Naive B cell (primary cell): ENCODE results near the gene HMCN1. TPM values are rescaled to one million over a fixed set of nuclear protein-coding genes. Genes with fewer than 3 reads are reported as not detected.
"Not testable (repeated sequence)": the region's sequence is repeated elsewhere in the genome, so short reads cannot be mapped to it uniquely, and the experiment has no call there.

Source experiments
- ATAC-seq, 2 donors: fragments of 150-1000 bp; cut with Tn5 transposase; 2 replicates each; pipeline ENCODE4 v1.10.0; 2021; ENCODE audit warnings: low read depth in 2 of 2, mild to moderate bottlenecking in 2 of 2, moderate library complexity in 2 of 2
- DNase-seq: peaks from one replicate; pipeline ENCODE4 v3.0.0; 2022
- H3K27ac Mint-ChIP-seq, 6 donors: one replicate each; pipeline ENCODE4 v1.8.0; 2020 to 2022; ENCODE audit warnings: mild to moderate bottlenecking in 6 of 6, mixed read lengths in 6 of 6, moderate library complexity in 5 of 6, inconsistent platforms in 2 of 6
- H3K27me3 Mint-ChIP-seq, 3 donors: one replicate each; pipeline ENCODE4 v1.8.0; 2021 to 2022; ENCODE audit warnings: mixed read lengths in 3 of 3, mild to moderate bottlenecking in 1 of 3
- H3K36me3 Mint-ChIP-seq, 2 donors: one replicate each; pipeline ENCODE4 v1.8.0; 2020 to 2022; ENCODE audit warnings: mixed read lengths in 2 of 2, inconsistent platforms in 1 of 2, mild to moderate bottlenecking in 1 of 2
- H3K4me1 Mint-ChIP-seq, 3 donors: one replicate each; pipeline ENCODE4 v1.8.0; 2020 to 2022; ENCODE audit warnings: mixed read lengths in 3 of 3, inconsistent platforms in 1 of 3, mild to moderate bottlenecking in 1 of 3, moderate library complexity in 1 of 3
- H3K4me3 Mint-ChIP-seq, 8 donors: one replicate each; pipeline ENCODE4 v1.8.0; 2020 to 2022; ENCODE audit warnings: mild to moderate bottlenecking in 8 of 8, mixed read lengths in 8 of 8, moderate library complexity in 8 of 8, inconsistent platforms in 2 of 8
- H3K9me3 Mint-ChIP-seq, 7 donors: one replicate each; pipeline ENCODE4 v1.8.0; 2020 to 2022; ENCODE audit warnings: mixed read lengths in 7 of 7, mild to moderate bottlenecking in 5 of 7, inconsistent platforms in 2 of 7, moderate library complexity in 1 of 7
- polyA plus RNA-seq, 6 donors: library from polyadenylated mRNA; unstranded; fragments of 300-500 nt; fragmentation: Illumina TruSeq; gene quantifications; one replicate each; pipeline ENCODE4 v1.2.3, GENCODE V29; 2021; ENCODE audit warnings: low read depth in 6 of 6

Gene HMCN1
- polyA plus RNA-seq, 6 donors from 2014 or later = 0.01 TPM; not detected in 5

- no peak overlapping the region for H3K4me3 Mint-ChIP-seq
- H3K27ac Mint-ChIP-seq = no peak overlapping the region
- H3K27me3 Mint-ChIP-seq = peaks cover 14 to 16% (median 16%) of the 10 kb centered on the region in 3 donors
- no peak for ATAC-seq
- H3K9me3 Mint-ChIP-seq = peaks cover 0 to 4% (median 0%) of the 10 kb centered on the region in 7 donors
- no peaks in the 10 kb centered on the region for H3K36me3 Mint-ChIP-seq
- H3K4me1 Mint-ChIP-seq = no peaks in the 10 kb centered on the region
- no peak for DNase-seq
These were observed 468.1 kb downstream of the HMCN1 start for GRCh38 chr1:186202271-186202764.

- no peaks in the 10 kb centered on the region for H3K36me3 Mint-ChIP-seq
- H3K4me1 Mint-ChIP-seq = no peaks in the 10 kb centered on the region
- ATAC-seq (no peak), DNase-seq (no peak)
- H3K27me3 Mint-ChIP-seq = peaks cover 14 to 18% (median 16%) of the 10 kb centered on the region in 3 donors
- H3K4me3 Mint-ChIP-seq = no peak overlapping the region
- no peak overlapping the region for H3K27ac Mint-ChIP-seq
- H3K9me3 Mint-ChIP-seq = peaks cover 0 to 4% (median 0%) of the 10 kb centered on the region in 7 donors
These were observed 468.6 kb downstream of the HMCN1 start for GRCh38 chr1:186202776-186203175.

- no peak overlapping the region for H3K4me3 Mint-ChIP-seq
- peaks cover 0 to 4% (median 0%) of the 10 kb centered on the region in 7 donors for H3K9me3 Mint-ChIP-seq
- no peaks in the 10 kb centered on the region for H3K4me1 Mint-ChIP-seq
- no peak overlapping the region for H3K27ac Mint-ChIP-seq
- DNase-seq (no peak), ATAC-seq (no peak)
- peaks cover 14 to 27% (median 16%) of the 10 kb centered on the region in 3 donors for H3K27me3 Mint-ChIP-seq
- H3K36me3 Mint-ChIP-seq = no peaks in the 10 kb centered on the region
These were observed 471.9 kb downstream of the HMCN1 start for GRCh38 chr1:186206048-186206570.

- Mint-ChIP-seq H3K36me3 (no peaks in the 10 kb centered on the region), H3K4me1 (no peaks in the 10 kb centered on the region), H3K27me3 (peaks cover 9 to 26% (median 13%) of the 10 kb centered on the region in 3 donors), H3K4me3 (no peak overlapping the region), H3K27ac (no peak overlapping the region), H3K9me3 (peaks cover 0 to 4% (median 0%) of the 10 kb centered on the region in 7 donors)
- DNase-seq (no peak), ATAC-seq (no peak)
These were observed 473.3 kb downstream of the HMCN1 start for GRCh38 chr1:186207391-186208085.

- H3K4me1 Mint-ChIP-seq = no peaks in the 10 kb centered on the region
- DNase-seq = no peak
- no peak overlapping the region for H3K27ac Mint-ChIP-seq
- H3K9me3 Mint-ChIP-seq = no peaks in the 10 kb centered on the region
- H3K4me3 Mint-ChIP-seq = no peak overlapping the region
- ATAC-seq = no peak
- no peaks in the 10 kb centered on the region for H3K36me3 Mint-ChIP-seq
- peaks cover 0 to 22% (median 7%) of the 10 kb centered on the region in 3 donors for H3K27me3 Mint-ChIP-seq
These were observed 474.4 kb downstream of the HMCN1 start for GRCh38 chr1:186208405-186209129.

- ATAC-seq (no peak), DNase-seq (no peak)
- Mint-ChIP-seq H3K27me3 (peaks cover 0 to 24% (median 5%) of the 10 kb centered on the region in 3 donors), H3K9me3 (no peaks in the 10 kb centered on the region), H3K4me1 (no peaks in the 10 kb centered on the region), H3K36me3 (no peaks in the 10 kb centered on the region), H3K27ac (no peak overlapping the region), H3K4me3 (no peak overlapping the region)
These were observed 476.1 kb downstream of the HMCN1 start for GRCh38 chr1:186210258-186210657.

GRCh38 chr1:186211583-186211982 is 477.4 kb downstream of the HMCN1 start:
- not testable (repeated sequence) for H3K36me3 Mint-ChIP-seq, DNase-seq, ATAC-seq, H3K27ac Mint-ChIP-seq, H3K4me1 Mint-ChIP-seq, H3K9me3 Mint-ChIP-seq, H3K4me3 Mint-ChIP-seq
- peaks cover 0 to 23% (median 0%) of the 10 kb centered on the region in 3 donors for H3K27me3 Mint-ChIP-seq

GRCh38 chr1:186212568-186213224 is 478.5 kb downstream of the HMCN1 start:
- no peaks in the 10 kb centered on the region for H3K4me1 Mint-ChIP-seq

GRCh38 chr1:186213225-186213607 is 479.0 kb downstream of the HMCN1 start:
- H3K27ac Mint-ChIP-seq = no peak overlapping the region
- peaks cover 0 to 17% (median 0%) of the 10 kb centered on the region in 3 donors for H3K27me3 Mint-ChIP-seq
- DNase-seq (no peak), ATAC-seq (no peak)
- no peak overlapping the region for H3K4me3 Mint-ChIP-seq
- H3K4me1 Mint-ChIP-seq = no peaks in the 10 kb centered on the region
- H3K9me3 Mint-ChIP-seq = peaks cover 0 to 4% (median 0%) of the 10 kb centered on the region in 7 donors
- no peaks in the 10 kb centered on the region for H3K36me3 Mint-ChIP-seq

More at GRCh38 chr1:186212568-186213224, 478.5 kb downstream of the HMCN1 start:
- Mint-ChIP-seq H3K27ac (no peak overlapping the region), H3K36me3 (no peaks in the 10 kb centered on the region), H3K27me3 (peaks cover 0 to 22% (median 0%) of the 10 kb centered on the region in 3 donors), H3K9me3 (peaks cover 0 to 2% (median 0%) of the 10 kb centered on the region in 7 donors), H3K4me3 (no peak overlapping the region)
- DNase-seq (no peak), ATAC-seq (no peak)

- H3K36me3 Mint-ChIP-seq = no peaks in the 10 kb centered on the region
- DNase-seq (no peak), ATAC-seq (no peak)
- H3K4me3 Mint-ChIP-seq = no peak overlapping the region
- H3K4me1 Mint-ChIP-seq = peaks cover 0 to 7% (median 4%) of the 10 kb centered on the region in 3 donors
- no peak overlapping the region for H3K27ac Mint-ChIP-seq
- peaks cover 0 to 4% (median 0%) of the 10 kb centered on the region in 7 donors for H3K9me3 Mint-ChIP-seq
- H3K27me3 Mint-ChIP-seq = peaks cover 0 to 17% (median 0%) of the 10 kb centered on the region in 3 donors
These were observed 480.6 kb downstream of the HMCN1 start for GRCh38 chr1:186214791-186215190.

- ATAC-seq (no peak), DNase-seq (no peak)
- Mint-ChIP-seq H3K9me3 (peaks cover 0 to 4% (median under 1%) of the 10 kb centered on the region in 7 donors), H3K4me1 (peaks cover 0 to 7% (median 4%) of the 10 kb centered on the region in 3 donors), H3K27ac (no peak overlapping the region), H3K4me3 (no peak overlapping the region), H3K36me3 (no peaks in the 10 kb centered on the region), H3K27me3 (peaks cover 1 to 14% (median 2%) of the 10 kb centered on the region in 3 donors)
These were observed 481.4 kb downstream of the HMCN1 start for GRCh38 chr1:186215636-186216035.

- Mint-ChIP-seq H3K36me3 (no peaks in the 10 kb centered on the region), H3K9me3 (peaks cover 0 to 6% (median 2%) of the 10 kb centered on the region in 7 donors), H3K27ac (no peak overlapping the region), H3K4me3 (peak overlapping the region in 1 of 8 donors; percentile 26), H3K4me1 (peaks cover 0 to 7% (median 4%) of the 10 kb centered on the region in 3 donors), H3K27me3 (peaks cover 6 to 15% (median 8%) of the 10 kb centered on the region in 3 donors)
- DNase-seq (no peak), ATAC-seq (peak; percentile 68 to 79)
These were observed 484.6 kb downstream of the HMCN1 start for GRCh38 chr1:186218654-186219352.
